NCI-H748 treated with DMSO at 0.1 percent for 48 hours (cell line): Measurements from ENCODE around the gene PTPN11.
A peak's percentile ranks its signal among the peaks of the same experiment; 100 is the strongest.
"Not testable (repeated sequence)": the region's sequence is repeated elsewhere in the genome, so short reads cannot be mapped to it uniquely, and the experiment has no call there.

ENCODE experiments used
- DNase-seq: peaks from one replicate; lab custom pipeline; 2025; lab: John Stamatoyannopoulos, UW

The PTPN11 gene

DNA sequence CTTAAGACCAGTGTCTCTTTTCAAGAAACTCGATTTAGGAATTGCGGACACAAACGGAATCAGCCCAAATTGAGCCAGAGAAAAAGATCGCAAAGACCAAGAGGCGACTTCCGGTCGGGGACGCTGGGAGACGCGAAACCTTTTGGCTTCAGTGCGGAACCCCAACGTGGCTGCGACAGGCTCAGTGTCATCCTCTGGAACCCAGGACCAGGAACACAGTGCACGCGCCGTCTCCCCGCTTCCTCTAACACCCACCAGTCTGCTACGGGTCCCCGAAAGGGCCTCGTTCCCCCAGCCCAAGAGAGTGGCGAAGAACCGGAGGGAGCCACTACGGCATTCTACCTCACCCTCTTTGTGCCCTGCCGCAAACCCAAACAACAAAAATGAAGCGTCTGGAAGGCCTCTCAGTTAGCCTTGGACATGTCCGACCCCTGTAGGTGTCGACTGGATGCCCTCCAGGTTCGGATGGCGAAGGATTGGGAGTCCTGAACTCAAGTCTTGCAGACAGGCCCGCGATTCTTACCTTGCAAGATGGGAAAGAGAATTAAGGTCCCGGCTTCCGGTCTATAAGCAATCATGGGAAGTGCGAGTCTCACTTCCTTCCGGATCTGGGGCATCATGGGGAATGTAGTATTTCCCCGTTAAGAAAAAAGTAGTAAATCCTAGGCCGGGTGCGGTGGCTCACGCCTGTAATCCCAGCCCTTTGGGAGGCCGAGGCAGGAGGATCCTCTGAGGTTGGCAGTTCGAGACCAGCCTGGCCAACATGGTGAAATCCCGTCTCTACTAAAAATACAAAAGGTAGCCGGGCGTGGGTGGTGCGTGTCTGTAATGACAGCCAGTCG, 9.5 kb upstream of the PTPN11 start, which contains the start of gene RPL6:
Gene RPL6 (minus strand): TSS at position 542 of the 842 bp plus-strand sequence. CDS start 949 bp downstream, outside the sequence.
- peak; percentile 82 for DNase-seq

GRCh38 chr12:112409906-112410244, 8.9 kb upstream of the PTPN11 start:
- DNase-seq: no peak

GRCh38 chr12:112413855-112414625, 4.7 kb upstream of the PTPN11 start:
- no peak for DNase-seq

GRCh38 chr12:112415457-112415856, 3.3 kb upstream of the PTPN11 start:
- not testable (repeated sequence) for DNase-seq

DNA sequence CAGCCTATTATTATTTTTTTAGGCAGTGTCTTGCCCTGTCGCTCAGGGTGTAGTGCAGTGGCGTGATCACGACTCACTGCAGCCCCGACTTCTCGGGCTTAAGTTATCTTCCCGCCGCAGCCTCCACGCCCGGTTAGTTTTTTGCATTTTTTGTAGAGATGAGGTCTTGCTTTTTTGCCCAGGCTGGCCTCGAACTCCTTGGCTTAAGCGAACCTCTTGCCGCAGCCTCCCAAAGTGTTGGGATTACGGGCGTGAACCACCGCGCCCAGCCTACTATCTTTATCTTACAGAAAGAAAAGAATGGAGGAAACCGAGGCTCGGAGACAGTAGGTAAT, 507 bp upstream of the PTPN11 start:
- no peak for DNase-seq

GRCh38 chr12:112419297-112420133, 768 bp downstream of the PTPN11 start:
- DNase-seq: no peak

- DNase-seq: no peak
Observed at GRCh38 chr12:112420740-112421139, 2.0 kb downstream of the PTPN11 start.

GRCh38 chr12:112421363-112421762, 2.6 kb downstream of the PTPN11 start:
- DNase-seq: no peak

DNA sequence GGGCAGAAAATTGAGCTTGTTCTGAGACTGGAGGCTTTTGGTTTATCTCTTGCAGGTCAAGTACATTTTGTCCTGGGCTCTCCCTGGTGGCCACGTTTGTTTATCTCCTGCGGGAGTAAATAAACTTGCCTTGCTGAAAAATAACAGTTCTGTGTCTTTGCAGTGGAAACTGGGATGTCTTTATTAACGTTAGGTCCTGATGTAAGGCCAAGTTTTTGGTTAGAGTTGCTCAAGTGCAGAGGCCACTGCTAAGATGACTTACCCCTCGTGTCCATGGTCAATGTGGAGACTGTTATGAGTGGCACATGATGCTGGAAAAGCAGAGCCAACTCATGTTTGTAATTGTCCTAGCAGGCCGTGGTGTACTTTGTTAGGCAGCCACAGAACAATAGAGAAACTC, 3.8 kb downstream of the PTPN11 start:
- DNase-seq: no peak

DNA sequence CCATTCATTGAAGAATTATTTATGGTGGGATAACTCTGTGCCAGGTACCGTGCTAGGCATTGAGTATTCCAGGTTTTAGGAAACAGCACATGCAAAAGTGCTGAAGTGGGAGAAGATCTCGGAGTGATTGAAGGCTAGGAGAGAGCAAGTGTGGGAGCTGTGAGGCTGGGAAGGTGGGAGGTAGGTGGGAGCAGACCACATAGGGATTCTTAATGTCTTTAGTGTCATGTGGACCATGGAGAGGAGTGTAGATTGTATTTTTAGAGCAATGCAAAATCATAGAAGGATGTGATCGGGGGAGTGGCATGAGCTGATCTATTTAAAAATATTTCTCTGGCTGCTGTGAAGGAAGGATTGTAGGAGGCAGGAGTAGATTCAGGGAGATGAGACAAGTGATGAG, 5.4 kb downstream of the PTPN11 start:
- DNase-seq: no peak

- no peak for DNase-seq
Observed at GRCh38 chr12:112425582-112426382, 7.0 kb downstream of the PTPN11 start.

- DNase-seq: no peak
Observed at GRCh38 chr12:112427760-112428159, 9.0 kb downstream of the PTPN11 start.

DNA sequence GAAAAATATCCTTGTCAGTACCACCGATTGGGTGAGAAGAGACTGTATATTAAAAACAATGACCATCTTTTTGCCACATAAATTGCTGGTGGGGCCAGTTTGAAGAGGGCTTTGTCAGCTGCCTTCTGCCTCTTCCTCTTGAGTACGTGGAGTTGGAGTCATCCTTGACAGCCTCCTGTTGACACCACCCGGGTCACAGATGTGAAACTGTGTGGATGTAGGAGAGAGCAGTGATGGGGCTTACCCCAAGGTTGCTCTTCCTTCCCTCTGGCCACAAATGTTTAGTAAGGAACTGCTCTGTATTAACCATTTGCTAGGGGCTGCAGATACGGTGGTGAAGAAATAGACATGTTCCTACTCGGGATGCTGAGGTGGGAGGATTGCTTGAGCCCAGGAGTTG, 12.2 kb downstream of the PTPN11 start:
- DNase-seq: no peak

DNA sequence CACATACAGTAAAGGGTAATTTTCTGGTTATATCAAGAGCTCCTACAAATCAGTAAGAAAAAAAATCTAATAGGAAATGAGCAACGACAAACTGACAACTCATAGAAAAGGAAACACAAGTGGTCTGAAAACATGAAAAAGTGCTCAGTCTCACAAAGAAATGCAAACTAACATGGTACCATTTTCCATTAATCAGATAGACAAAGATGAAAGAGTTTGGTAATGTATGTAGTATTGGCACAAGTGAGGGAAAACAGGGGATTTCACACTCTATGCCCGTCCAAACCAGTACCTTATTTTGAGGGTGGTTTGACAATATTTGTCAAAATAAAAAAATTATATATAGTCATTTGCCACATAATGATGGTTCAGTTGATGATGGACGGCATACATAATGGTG, 13.2 kb downstream of the PTPN11 start:
- no peak for DNase-seq

- DNase-seq: no peak
Observed at GRCh38 chr12:112433551-112433950, 14.8 kb downstream of the PTPN11 start.

GRCh38 chr12:112438645-112439044, 19.9 kb downstream of the PTPN11 start:
- not testable (repeated sequence) for DNase-seq

DNA sequence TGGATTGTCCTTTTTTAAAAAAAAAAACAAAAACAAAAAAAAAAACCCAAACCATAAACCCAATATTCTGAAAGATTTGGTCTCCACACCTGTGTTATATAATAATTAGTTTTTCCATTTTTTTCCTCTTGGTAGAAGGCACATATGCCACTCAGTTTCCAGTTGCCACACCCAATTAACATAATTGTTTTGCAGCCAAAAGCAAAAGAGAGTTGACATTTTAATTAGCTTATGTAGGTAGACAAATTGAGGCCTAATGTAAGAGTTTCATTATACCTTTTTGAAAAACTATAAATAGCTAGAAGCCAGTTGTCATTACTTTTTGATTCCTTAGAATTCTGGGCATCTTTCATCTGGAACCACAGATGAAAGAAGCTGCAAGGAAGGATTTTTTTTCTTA, 21.0 kb downstream of the PTPN11 start:
- DNase-seq: no peak

DNA sequence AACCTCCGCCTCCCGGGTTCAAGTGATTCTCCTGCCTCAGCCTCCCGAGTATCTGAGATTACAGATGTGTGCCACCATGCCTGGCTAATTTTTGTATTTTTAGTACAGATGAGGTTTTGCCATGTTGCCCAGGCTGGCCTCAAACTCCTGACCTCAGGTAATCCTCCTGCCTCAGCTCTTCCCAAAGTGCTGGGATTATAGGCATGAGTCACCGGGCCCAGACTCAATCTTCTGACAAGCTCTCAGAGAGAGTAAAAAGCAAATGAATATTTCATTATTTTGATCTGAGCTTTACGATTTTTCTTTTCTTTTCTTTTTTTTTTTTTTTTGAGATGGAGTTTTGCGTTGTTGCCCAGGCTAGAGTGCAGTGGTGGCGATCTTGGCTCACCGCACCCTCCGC, 21.9 kb downstream of the PTPN11 start:
- not testable (repeated sequence) for DNase-seq

- no peak for DNase-seq
Observed at GRCh38 chr12:112443916-112444315, 25.2 kb downstream of the PTPN11 start.

DNA sequence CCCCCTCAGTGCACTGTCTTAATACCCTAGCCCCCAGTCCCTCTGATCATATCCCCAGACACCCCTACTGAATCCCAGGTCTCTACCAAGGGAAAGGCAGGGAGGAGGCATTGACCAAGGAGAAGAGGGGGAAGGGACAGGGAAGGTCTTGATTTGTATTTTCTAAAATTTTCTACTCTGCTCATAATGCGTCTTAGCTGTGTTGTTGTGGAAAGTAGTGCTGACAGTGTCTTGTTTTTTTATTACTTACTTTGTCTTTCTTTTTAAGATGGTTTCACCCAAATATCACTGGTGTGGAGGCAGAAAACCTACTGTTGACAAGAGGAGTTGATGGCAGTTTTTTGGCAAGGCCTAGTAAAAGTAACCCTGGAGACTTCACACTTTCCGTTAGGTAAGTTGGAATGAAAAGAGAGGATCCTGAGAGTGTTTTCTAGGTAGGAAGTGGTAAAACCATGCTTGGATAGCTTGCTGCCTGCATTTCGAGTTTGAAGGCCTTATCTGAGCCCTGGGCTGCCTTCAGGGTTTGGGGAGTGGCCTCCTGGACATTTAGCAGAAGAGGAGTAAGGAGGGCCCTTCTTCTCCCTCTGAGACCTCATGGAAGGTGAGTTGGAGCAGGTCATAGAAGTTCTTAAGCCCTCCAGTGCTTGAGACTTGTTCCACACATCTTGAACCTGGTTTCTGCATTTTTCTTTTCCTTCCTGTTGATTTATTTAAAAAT, 27.4 kb downstream of the PTPN11 start:
- DNase-seq: no peak

DNA sequence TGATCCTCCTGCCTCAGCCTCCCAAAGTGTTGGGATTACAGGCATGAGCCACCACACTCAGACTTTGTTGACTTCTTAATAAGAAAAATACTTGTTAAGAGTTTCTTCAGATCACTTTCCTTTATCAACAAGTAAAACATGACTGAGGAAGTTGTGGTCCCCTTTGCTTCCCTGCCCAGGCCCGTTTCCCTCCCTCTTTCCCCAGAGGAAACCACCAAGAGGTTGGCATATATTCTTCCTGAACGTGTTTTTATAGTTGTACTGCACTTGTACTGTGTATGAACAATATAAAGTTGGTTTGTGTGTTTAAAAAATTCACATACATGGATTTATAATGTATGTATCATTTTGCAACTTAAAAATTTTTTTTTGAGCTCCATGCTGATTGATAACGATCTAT, 28.4 kb downstream of the PTPN11 start:
- no peak for DNase-seq
